ENCODE results near the gene RPL36. TPM values are rescaled to one million over a fixed set of nuclear protein-coding genes. Genes with fewer than 3 reads are reported as not detected.

RPL36 gene
- total and polyA plus RNA-seq, 2 experiments from 2014 or later, result 637 to 990 TPM

DNA sequence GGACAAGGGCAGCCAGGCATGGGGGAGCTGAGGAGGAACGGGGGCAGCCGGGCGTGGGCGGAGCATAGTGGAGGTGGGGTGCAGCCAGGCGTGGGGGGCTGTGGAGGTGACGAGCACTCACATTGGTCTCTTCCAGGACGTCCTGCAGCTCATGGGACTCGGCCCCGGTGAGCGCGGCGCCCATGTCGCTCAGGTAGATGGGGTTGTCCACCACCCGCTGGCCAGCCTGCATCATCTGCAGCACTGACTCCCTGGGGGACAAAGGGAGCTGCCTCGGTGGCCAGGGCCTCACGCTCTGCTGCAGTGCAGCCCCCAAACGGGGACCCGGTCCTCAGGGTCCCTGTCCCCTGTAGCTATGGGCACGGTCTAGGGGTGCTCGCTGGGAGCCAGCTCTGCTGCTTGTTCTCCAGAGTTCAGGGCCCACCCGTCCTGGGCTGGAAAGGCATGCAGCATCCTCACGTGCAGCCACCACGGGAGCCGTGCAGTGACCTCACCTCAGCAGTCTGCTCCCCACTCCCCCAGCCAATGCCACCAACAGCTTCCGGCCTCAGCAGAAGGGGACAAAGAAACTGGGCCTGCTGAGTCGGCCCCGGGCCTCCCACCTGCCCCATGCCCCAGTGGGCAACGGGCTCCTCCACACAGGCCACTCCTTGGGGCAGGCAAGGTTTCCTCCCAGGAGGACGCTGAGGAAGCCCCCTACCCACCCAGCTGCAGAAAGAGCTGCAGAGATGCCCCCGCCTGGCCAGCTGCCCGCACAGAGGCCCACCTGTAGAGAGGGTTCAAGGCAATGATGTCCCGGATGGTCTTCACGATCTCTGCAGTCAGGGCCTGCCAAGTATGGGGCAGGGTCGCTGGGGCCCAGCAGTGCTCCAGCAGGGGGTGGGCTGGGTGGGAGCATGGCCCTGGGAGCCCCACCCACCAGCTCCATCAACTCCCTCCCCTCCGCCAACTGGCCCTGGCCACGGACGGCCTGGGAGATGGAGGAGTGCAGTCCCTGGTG is 17.8 kb downstream of the RPL36 start:
- no peak overlapping the region for H3K4me2 ChIP-seq
- H4K20me1 ChIP-seq (ENCODE audit: insufficient read depth, poor library complexity, severe bottlenecking), result no peaks in the 10 kb centered on the region
- H3K9me2 ChIP-seq (replicated peaks; ENCODE audit: insufficient read depth), result no peaks in the 10 kb centered on the region
- 92% methylated on average over 28 of the region's 37 CpGs for WGBS (ENCODE audit: low lambda C conversion rate, missing lambda C conversion rate)
- no peak overlapping the region for H3K27ac ChIP-seq
- no peak overlapping the region for H3K4me3 ChIP-seq
- no peak for DNase-seq (ENCODE audit: low spot score)
- no peak overlapping the region for H2AFZ ChIP-seq
- no peaks in the 10 kb centered on the region for H3K9me3 ChIP-seq (ENCODE audit: low read depth)
- H3K36me3 ChIP-seq (replicated peaks; ENCODE audit: insufficient read depth, low read depth), result no peaks in the 10 kb centered on the region
- no peaks in the 10 kb centered on the region for H3K27me3 ChIP-seq
- no peak for TF ChIP-seq EZH2phosphoT487 (IDR thresholded peaks at IDR 0.05; ENCODE audit: low read depth, severe bottlenecking, unreplicated experiment)
- TF ChIP-seq EZH2 (IDR thresholded peaks at IDR 0.05; ENCODE audit: borderline replicate concordance), result no peak
- TF ChIP-seq CTCF (IDR thresholded peaks at IDR 0.05; ENCODE audit: poor library complexity), result no peak
- no peaks in the 10 kb centered on the region for H3K79me2 ChIP-seq
- H3K4me1 ChIP-seq (ENCODE audit: insufficient read depth), result no peaks in the 10 kb centered on the region

DNA sequence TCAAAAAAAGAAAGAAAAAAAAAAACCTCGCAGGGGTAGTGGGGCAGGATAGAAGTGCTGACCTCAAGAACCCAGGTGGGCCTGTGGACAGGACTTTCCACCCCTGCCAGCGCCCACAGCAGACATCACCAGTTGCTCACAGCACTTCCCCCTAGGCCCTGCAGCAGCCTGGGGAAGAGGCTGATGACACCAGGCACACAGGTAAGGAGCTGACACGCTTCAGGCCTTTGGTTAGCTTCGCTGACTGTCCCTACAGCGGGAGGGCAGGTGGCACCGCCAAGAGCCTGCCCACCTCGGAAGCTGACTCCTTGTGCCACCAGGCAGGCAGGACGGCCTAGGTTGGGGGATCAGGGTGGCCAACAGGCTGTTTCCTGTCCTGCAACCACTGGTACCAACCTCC is 20.9 kb downstream of the RPL36 start:
- Histone ChIP-seq H3K4me3 (no peak overlapping the region), H2AFZ (no peak overlapping the region), H3K27me3 (no peaks in the 10 kb centered on the region), H3K4me2 (no peak overlapping the region), H3K27ac (no peak overlapping the region), H3K9me2 (replicated peaks; ENCODE audit: insufficient read depth) (no peaks in the 10 kb centered on the region), H3K79me2 (peaks cover 20% of the 10 kb centered on the region), H4K20me1 (ENCODE audit: insufficient read depth, poor library complexity, severe bottlenecking) (no peaks in the 10 kb centered on the region), H3K9me3 (ENCODE audit: low read depth) (no peaks in the 10 kb centered on the region), H3K4me1 (ENCODE audit: insufficient read depth) (no peaks in the 10 kb centered on the region), H3K36me3 (replicated peaks; ENCODE audit: insufficient read depth, low read depth) (no peaks in the 10 kb centered on the region)
- no peak for DNase-seq (ENCODE audit: low spot score)
- over 99% methylated on average over 8 of the region's 8 CpGs for WGBS (ENCODE audit: low lambda C conversion rate, missing lambda C conversion rate)
- TF ChIP-seq EZH2phosphoT487 (IDR thresholded peaks at IDR 0.05; ENCODE audit: low read depth, severe bottlenecking, unreplicated experiment) (no peak), EZH2 (IDR thresholded peaks at IDR 0.05; ENCODE audit: borderline replicate concordance) (no peak), CTCF (IDR thresholded peaks at IDR 0.05; ENCODE audit: poor library complexity) (no peak)

DNA sequence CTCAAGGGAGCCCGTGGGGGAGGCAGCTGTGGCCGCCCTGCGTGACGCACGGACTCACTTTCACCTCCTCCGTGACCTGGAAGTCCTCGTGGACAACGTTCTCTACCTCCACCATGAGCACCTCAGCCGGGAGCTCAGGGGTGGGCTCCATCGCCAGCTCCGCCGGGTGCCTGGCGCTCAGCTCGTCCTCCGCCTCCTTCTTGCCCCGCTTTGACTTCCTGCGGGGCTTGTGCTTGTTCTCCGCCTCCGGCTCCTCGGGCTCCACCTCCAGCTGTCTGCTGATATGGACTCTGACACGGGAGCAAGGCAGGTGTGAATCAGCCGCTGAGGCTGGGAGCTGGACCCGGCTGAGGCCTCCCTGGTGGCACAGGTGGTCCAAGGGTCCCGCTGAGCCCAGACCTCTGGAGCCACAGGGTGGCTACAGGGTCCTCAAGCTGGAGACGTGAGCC is 21.6 kb downstream of the RPL36 start:
- no peak overlapping the region for H3K27ac ChIP-seq
- DNase-seq (ENCODE audit: low spot score), result no peak
- no peaks in the 10 kb centered on the region for H3K4me1 ChIP-seq (ENCODE audit: insufficient read depth)
- peaks cover 28% of the 10 kb centered on the region for H3K79me2 ChIP-seq
- TF ChIP-seq EZH2 (IDR thresholded peaks at IDR 0.05; ENCODE audit: borderline replicate concordance), result no peak
- TF ChIP-seq CTCF (IDR thresholded peaks at IDR 0.05; ENCODE audit: poor library complexity), result no peak
- TF ChIP-seq EZH2phosphoT487 (IDR thresholded peaks at IDR 0.05; ENCODE audit: low read depth, severe bottlenecking, unreplicated experiment), result no peak
- no peaks in the 10 kb centered on the region for H3K9me3 ChIP-seq (ENCODE audit: low read depth)
- no peaks in the 10 kb centered on the region for H3K36me3 ChIP-seq (replicated peaks; ENCODE audit: insufficient read depth, low read depth)
- WGBS (ENCODE audit: low lambda C conversion rate, missing lambda C conversion rate), result 95% methylated on average over 25 of the region's 25 CpGs
- H2AFZ ChIP-seq, result no peak overlapping the region
- H3K27me3 ChIP-seq, result no peaks in the 10 kb centered on the region
- H3K9me2 ChIP-seq (replicated peaks; ENCODE audit: insufficient read depth), result no peaks in the 10 kb centered on the region
- H4K20me1 ChIP-seq (ENCODE audit: insufficient read depth, poor library complexity, severe bottlenecking), result no peaks in the 10 kb centered on the region
- no peak overlapping the region for H3K4me3 ChIP-seq
- no peak overlapping the region for H3K4me2 ChIP-seq

All from hepatocyte (in vitro differentiated cells).